ENCODE data around the gene ZNF407.

DNA sequence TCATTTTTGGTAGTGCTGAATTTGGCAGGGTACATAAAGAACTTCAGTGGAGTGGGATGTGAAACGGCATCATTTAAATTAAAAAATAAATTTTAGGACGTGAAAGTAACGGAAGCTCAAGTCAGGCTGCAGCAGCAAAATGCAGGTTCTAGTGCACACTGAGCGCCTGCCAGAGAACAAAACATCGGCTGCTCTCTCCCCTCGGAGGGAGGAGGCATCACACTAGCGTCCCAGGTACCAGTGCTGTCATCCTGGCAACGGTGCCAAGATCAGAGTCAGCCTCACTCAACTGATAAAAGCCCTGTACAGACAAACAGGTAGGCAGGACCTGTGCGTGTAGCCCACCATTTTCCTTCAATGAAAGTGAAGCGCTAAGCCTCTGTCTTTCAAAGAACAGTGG lies 349.7 kb downstream of the ZNF407 start:
- TF ChIP-seq, protein P1, sequence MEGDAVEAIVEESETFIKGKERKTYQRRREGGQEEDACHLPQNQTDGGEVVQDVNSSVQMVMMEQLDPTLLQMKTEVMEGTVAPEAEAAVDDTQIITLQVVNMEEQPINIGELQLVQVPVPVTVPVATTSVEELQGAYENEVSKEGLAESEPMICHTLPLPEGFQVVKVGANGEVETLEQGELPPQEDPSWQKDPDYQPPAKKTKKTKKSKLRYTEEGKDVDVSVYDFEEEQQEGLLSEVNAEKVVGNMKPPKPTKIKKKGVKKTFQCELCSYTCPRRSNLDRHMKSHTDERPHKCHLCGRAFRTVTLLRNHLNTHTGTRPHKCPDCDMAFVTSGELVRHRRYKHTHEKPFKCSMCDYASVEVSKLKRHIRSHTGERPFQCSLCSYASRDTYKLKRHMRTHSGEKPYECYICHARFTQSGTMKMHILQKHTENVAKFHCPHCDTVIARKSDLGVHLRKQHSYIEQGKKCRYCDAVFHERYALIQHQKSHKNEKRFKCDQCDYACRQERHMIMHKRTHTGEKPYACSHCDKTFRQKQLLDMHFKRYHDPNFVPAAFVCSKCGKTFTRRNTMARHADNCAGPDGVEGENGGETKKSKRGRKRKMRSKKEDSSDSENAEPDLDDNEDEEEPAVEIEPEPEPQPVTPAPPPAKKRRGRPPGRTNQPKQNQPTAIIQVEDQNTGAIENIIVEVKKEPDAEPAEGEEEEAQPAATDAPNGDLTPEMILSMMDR (IDR thresholded peaks at IDR 0.05; ENCODE audit: borderline replicate concordance, extremely low read depth, low read length, poor library complexity, severe bottlenecking), result no peak
- no peak for TF ChIP-seq EZH2 (IDR thresholded peaks at IDR 0.05; ENCODE audit: borderline replicate concordance, low read depth, low read length, severe bottlenecking)

Data from DND-41 (cell line).